Tibial artery (tissue), 4 donors: ENCODE data around the gene ZNRF3.
A peak's percentile ranks its signal among the peaks of the same experiment; 100 is the strongest.

Experiments used
- DNase-seq, 2 donors: peaks; one replicate each; pipeline ENCODE4 v3.0.0-alpha.2; 2019
- H3K27ac ChIP-seq, 2 donors: fragments of 200-600 bp; sonication (generic) in 1 of 2; 1 replicate in 1 of 2; 2 replicates in 1 of 2; pipeline ENCODE4 v1.5.1; 2018 to 2019; ENCODE audit warnings: mild to moderate bottlenecking in 1 of 2
- H3K27me3 ChIP-seq, 2 donors: fragments of 200-600 bp; sonication (generic) in 1 of 2; one replicate each; pipeline versions ENCODE4 v1.5.1 to v1.6.0; 2016 to 2019
- H3K36me3 ChIP-seq, 3 donors: fragments of 200-600 bp; sonication (generic) in 2 of 3; one replicate each; pipeline ENCODE4 v1.5.1; 2016 to 2019; ENCODE audit warnings: mild to moderate bottlenecking in 2 of 3
- H3K4me1 ChIP-seq, 4 donors: fragments of 200-600 bp; sonication (generic) in 2 of 4; 1 replicate in 3 of 4; 2 replicates in 1 of 4; pipeline ENCODE4 v1.5.1; 2016 to 2019
- H3K4me3 ChIP-seq, 2 donors: fragments of 200-600 bp; sonication (generic) in 1 of 2; 1 replicate in 1 of 2; 2 replicates in 1 of 2; pipeline ENCODE4 v1.5.1; 2018 to 2019; ENCODE audit warnings: mild to moderate bottlenecking in 2 of 2
- H3K9me3 ChIP-seq, 3 donors: fragments of 200-600 bp; sonication (generic) in 1 of 3; one replicate each; pipeline ENCODE4 v1.5.1; 2016 to 2019
- CTCF ChIP-seq, 2 experiments: fragments of 200-600 bp in 1 of 2; fragments of 450-650 bp in 1 of 2; IDR thresholded peaks; one replicate each; pipeline ENCODE4 v1.5.1; 2017 to 2019; ENCODE audit warnings: antibody characterized with exemption in 2 of 2, mild to moderate bottlenecking in 1 of 2, moderate library complexity in 1 of 2
- intact Hi-C: fragments of 100-400 bp; cut with DNase I; formaldehyde crosslinking; loops from one replicate; pipeline ENCODE4 v1.15.0; 2023; ENCODE audit warnings: low total_unique reads

ZNRF3 gene

DNA sequence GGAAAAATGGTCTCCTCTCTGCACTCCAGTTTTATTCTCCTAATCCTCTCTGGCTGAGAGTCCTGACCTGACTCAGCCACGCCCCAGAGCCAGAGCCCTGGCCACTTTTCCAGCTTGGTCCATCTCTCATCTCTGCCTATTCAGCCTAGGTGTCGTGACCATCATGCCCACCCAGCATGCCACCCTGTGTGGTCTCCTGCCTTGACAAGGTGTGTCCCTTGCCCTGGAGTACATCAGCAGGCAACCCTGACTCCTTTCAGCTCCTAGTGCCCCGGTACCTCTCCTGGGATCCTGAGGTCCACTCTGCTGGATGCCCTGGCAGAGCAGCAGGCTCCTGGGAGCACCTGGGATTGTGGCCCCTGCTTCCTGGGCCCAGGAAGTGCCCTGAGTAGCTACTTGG lies 52.8 kb downstream of the ZNRF3 start:
- no peak for DNase-seq
- Histone ChIP-seq H3K9me3 (no peaks in the 10 kb centered on the region), H3K4me3 (no peak overlapping the region), H3K36me3 (no peaks in the 10 kb centered on the region), H3K4me1 (peaks cover 0 to 40% (median 9%) of the 10 kb centered on the region in 4 donors), H3K27me3 (no peaks in the 10 kb centered on the region), H3K27ac (no peak overlapping the region)
- TF ChIP-seq CTCF (IDR thresholded peaks at IDR 0.05): no peak
- intact Hi-C loops: no loop called here

- no peaks in the 10 kb centered on the region for H3K27me3 ChIP-seq
- DNase-seq: no peak
- intact Hi-C loops: no loop called here
- H3K4me3 ChIP-seq: no peak overlapping the region
- H3K27ac ChIP-seq: no peak overlapping the region
- no peaks in the 10 kb centered on the region for H3K36me3 ChIP-seq
- TF ChIP-seq CTCF (IDR thresholded peaks at IDR 0.05): no peak
- H3K4me1 ChIP-seq: peaks cover 0 to 37% (median 9%) of the 10 kb centered on the region in 4 donors
- H3K9me3 ChIP-seq: no peaks in the 10 kb centered on the region
Measured at GRCh38 chr22:28937206-28938025, 54.0 kb downstream of the ZNRF3 start.

DNA sequence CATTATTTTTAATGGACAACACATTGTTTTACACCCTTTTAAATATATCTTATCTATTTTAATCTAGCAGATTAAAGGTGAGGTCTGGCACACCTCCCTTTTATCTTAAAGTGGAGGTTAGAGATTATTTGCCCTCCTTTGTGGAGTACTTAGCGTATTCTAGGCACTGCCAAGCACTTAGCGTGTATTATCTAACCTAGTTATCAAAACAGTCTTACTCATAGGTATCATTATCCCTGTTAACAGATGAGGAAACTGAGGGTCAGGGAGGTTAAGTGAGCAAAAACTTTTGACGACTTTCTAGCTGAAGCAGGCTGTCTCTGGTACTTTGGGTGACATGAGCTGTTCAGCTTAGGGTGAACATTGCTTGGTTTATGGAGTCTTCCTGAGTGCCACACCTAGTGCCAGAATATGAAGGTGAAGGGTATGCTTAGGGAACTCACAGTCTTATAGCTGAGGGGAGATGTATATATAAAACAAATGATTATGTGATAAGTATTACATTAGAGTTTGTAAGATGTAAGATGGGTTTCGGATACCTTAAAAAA lies 55.0 kb downstream of the ZNRF3 start:
- Histone ChIP-seq H3K4me1 (peaks cover 0 to 42% (median 9%) of the 10 kb centered on the region in 4 donors), H3K27me3 (no peaks in the 10 kb centered on the region), H3K9me3 (no peaks in the 10 kb centered on the region), H3K36me3 (no peaks in the 10 kb centered on the region), H3K27ac (no peak overlapping the region), H3K4me3 (no peak overlapping the region)
- no peak for TF ChIP-seq CTCF (IDR thresholded peaks at IDR 0.05)
- no peak for DNase-seq
- intact Hi-C loops: no loop called here

DNA sequence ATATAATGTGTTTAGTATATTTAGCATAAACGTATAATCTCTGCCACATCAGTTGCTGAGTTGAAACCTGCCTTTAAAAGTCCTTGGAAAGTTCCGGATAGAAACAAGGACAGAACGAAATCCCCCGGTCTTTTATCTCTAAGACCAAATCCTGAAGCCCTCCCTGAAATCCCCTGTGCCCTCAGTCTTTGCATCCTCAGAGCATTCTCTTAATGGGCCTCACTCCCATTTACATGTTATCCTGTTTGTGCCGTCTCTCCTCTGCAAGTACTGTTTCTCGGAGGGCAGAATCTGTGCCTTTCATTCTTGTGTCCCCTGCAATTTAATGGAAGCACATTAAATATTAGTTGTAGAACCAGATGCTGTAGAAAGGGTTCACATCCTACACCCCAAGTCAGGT lies 56.0 kb downstream of the ZNRF3 start:
- H3K27ac ChIP-seq: no peak overlapping the region
- no peak for TF ChIP-seq CTCF (IDR thresholded peaks at IDR 0.05)
- no peaks in the 10 kb centered on the region for H3K27me3 ChIP-seq
- intact Hi-C loops: no loop called here
- DNase-seq: no peak
- no peaks in the 10 kb centered on the region for H3K36me3 ChIP-seq
- H3K4me1 ChIP-seq: peaks cover 0 to 44% (median 10%) of the 10 kb centered on the region in 4 donors
- H3K4me3 ChIP-seq: no peak overlapping the region
- no peaks in the 10 kb centered on the region for H3K9me3 ChIP-seq

DNA sequence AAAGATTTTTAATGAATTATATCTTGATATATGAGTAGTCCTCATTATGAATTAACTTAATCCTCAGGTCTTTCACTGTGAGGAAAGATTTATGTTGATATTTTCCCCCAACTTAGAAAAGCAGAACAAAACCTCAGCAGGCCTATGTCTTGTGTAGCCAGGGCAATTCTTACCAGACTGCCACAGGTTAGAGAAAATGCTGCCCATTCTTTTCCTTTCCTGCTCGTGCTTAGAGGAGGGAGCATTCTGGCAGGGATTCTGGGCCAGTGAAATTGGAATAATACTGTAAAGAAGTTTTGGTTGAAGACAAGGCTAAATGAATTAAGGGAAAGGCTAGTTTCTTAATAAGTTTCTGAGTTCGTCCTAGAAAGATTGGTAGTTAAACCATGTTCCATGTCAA lies 56.6 kb downstream of the ZNRF3 start:
- Histone ChIP-seq H3K27me3 (no peaks in the 10 kb centered on the region), H3K36me3 (no peaks in the 10 kb centered on the region), H3K27ac (peak overlapping the region in 1 of 2 donors; percentile 52), H3K4me1 (peaks cover 0 to 39% (median 8%) of the 10 kb centered on the region in 4 donors), H3K4me3 (no peak overlapping the region), H3K9me3 (no peaks in the 10 kb centered on the region)
- no peak for DNase-seq
- TF ChIP-seq CTCF (IDR thresholded peaks at IDR 0.05): no peak
- intact Hi-C loops: no loop called here
